OCI-LY7 (cell line): ENCODE data around the gene GPSM1.
"Not testable (repeated sequence)": the region's sequence is repeated elsewhere in the genome, so short reads cannot be mapped to it uniquely, and the experiment has no call there.

Experiments used
- CTCF ChIP-seq: fragments of 200-600 bp; sonication (generic); conservative IDR thresholded peaks from 2 replicates; pipeline ENCODE4 v1.5.1; 2014; ENCODE audit warnings: mild to moderate bottlenecking, antibody characterized with exemption, low read length, moderate library complexity, mixed read lengths
- EZH2phosphoT487 ChIP-seq: fragments of 200-600 bp; sonication (generic); IDR thresholded peaks from 2 replicates; pipeline ENCODE4 v1.6.1; 2018; ENCODE audit warnings: low read depth, borderline replicate concordance, mild to moderate bottlenecking, mixed run types, antibody characterized with exemption, low read length, moderate library complexity, mixed read lengths

- TF ChIP-seq CTCF, EZH2phosphoT487: not testable (repeated sequence)
Observed at GRCh38 chr9:136351868-136352267, 24.5 kb downstream of the GPSM1 start.
